AG09309 (cell line): ENCODE results near the gene RAN.
"Not testable (repeated sequence)": the region's sequence is repeated elsewhere in the genome, so short reads cannot be mapped to it uniquely, and the experiment has no call there.

Source experiments
- DNase-seq: peaks from one replicate; pipeline ENCODE4 v3.0.0-alpha.2; 2010; ENCODE audit warnings: low read depth
- H3K4me3 ChIP-seq: 2 replicates; pipeline ENCODE4 v1.5.1; 2011; ENCODE audit warnings: mild to moderate bottlenecking, low read depth, low read length, moderate library complexity; ENCODE audit not compliant: control insufficient read depth
- CTCF ChIP-seq: IDR thresholded peaks from 2 replicates; pipeline ENCODE4 v1.5.1; 2011; ENCODE audit warnings: mild to moderate bottlenecking, low read depth, low read length, inconsistent platforms; ENCODE audit not compliant: insufficient read depth, control insufficient read depth; ENCODE audit errors: missing control alignments

Gene RAN

DNA sequence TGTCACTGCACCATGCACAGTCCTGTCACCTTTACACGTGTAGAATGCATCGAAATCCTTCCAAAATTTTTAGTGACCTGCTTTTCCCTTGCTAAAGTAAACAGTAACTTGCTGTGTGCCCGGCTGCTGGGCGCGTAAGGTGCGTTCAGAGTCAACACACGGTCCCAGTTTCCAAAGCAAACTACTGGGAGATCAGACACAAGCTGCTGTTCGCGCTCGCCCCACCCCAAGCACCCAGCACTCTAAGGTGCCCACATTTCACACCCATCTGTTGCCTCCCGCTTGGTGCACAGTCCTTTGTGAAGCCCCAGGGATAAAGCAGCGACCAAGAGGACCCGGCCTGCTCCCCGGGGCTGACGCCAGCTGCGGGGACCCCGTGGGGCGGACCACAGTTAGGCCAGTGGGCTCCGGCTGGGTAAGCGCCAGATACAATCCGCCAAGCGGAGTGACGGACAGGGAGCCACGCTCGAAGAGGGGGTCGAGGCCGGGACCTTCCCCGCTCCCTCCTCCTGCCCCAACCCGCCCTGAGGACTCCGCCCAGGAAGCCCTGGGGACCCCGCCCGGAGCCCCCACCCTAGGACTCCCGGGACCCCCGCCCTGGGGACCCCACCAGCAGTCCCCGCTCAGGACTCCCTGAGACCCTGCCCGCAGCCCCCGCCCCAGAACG, 33.4 kb upstream of the RAN start:
- no peak for DNase-seq
- H3K4me3 ChIP-seq = peak overlapping the region; percentile 96
- TF ChIP-seq CTCF = no peak

DNA sequence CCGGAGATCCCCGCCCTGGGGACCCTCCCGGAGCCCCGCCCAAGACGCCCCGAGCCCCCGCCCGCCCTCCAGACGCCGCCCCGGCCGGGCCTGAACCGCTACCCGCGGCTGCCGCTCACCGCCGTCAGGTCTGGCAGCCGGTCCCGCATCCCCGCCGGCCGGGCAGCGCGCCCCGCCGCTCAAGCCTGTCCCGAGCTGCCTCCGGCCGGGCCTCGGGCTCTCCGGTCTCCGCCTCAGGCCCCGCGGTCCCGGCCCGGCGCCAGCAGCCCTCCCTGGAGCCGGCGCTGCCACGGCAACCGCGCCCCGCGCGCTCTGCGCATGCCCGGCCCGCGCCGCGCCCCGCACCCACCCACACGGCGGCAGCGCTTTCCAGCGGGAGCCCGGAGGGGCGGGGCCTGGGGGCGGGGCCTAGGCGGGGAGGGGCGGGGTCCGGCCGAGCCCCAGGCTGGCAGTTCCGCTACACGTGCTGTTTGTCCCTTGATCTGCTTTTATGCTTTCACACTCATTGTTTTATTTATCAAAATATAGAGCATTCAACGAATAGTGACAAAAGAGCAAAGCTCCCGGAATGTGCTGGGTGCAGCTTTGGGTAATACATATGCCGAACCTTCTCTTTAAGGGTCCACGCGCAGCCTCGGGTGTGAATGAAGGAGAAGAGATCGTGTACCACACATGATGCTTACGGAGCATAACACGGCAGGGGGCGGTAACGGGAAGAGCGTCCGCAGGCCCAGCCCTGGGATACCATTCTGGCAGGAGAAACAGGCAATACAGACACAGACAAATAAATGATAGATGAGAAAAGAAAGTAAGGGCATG, 32.7 kb upstream of the RAN start, which contains the start of gene STX2:
STX2 (minus strand) TSS at position 300 of the 819 bp plus-strand sequence; CDS start at position 149, 151 bp downstream.
- H3K4me3 ChIP-seq = peak within 1 kb of the TSS; percentile 96
- DNase-seq = no peak
- TF ChIP-seq CTCF = peak; percentile 43

GRCh38 chr12:130839770-130840404, 32.0 kb upstream of the RAN start:
- peak overlapping the region; percentile 40; the same call in 1 of the 2 replicates for H3K4me3 ChIP-seq
- DNase-seq = no peak
- TF ChIP-seq CTCF = no peak

DNA sequence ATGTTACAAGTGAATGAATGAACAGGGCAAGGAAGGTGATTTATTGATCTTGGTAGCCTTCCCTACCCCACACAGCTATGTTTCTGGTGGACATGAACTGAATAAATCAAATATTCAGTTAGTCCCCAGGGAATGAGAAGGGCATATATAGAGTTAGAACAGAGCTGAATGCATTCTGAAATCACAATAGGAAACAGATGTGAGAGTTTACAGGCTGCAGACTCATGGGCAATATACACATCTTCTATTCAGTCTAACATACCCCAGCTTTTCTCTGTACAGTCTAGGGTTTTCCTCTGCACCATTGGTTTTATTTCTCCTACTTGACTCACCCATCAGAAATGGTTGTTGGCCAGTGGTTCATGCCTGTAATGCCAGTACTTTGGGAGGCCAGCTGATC, 25.5 kb upstream of the RAN start:
- no peak for DNase-seq
- TF ChIP-seq CTCF = no peak
- no peak overlapping the region for H3K4me3 ChIP-seq

DNA sequence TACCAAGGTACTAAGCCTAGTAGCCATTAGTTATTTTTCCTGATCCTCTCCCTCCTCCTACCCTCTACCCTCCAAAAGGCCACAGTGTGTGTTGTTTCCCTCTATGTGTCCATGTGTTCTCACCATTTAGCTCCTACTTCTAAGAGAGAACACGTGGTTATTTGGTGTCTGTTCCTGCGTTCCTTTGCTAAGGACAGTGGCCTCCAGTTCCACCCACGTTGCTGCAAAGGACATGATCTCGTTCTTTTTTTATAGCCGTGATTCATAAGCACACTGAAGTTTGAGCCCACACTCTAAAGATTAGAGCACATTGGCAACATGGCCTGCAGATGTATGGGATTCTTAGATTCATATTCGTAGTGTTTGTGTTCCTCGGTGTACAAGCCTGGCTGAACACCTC, 24.8 kb upstream of the RAN start:
- TF ChIP-seq CTCF = no peak
- no peak overlapping the region for H3K4me3 ChIP-seq
- DNase-seq = no peak

DNA sequence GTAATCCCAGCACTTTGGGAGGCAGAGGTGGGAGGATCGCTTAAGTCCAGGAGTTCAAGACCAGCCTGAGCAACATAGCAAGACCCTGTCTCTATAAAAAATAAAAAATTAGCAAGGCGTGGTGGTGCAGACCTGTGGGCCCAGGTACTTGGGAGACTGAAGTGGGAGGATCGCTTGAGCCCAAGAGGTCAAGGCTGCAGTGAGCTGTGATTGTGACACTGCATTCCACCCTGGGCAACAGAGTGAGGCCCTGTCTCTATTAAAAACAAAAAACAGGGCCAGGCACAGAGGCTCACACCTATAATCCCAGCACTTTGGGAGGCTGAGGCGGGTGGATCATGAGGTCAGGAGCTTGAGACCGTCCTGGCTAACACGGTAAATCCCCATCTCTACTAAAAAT, 23.8 kb upstream of the RAN start:
- not testable (repeated sequence) for H3K4me3 ChIP-seq, DNase-seq

DNA sequence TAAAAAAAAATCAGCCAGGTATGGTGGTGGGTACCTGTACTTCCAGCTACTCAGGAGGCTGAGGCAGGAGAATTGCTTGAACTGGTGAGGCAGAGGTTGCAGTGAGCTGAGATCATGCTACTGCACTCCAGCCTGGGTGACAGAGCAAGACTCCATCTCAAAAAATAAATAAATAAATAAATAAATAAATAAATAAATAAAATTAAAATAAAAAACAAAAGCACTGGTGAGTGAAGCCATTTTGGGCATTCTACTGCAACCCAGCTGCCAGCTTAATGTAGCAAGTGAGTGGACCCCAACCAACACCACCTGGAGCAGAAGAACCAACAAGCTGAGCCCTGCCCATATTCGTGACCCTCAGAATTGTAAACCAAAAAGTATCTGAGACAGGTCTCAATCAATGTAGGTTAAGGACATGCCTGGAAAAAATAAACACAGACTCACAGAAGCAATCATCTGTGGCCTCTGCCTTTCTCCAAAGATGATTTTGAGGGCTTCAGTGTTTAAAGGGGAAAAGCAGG, 23.0 kb upstream of the RAN start:
- not testable (repeated sequence) for H3K4me3 ChIP-seq, DNase-seq
